IMR-90 (cell line): ENCODE data around the gene TYRP1. TPM values are rescaled to one million over a fixed set of nuclear protein-coding genes. Genes with fewer than 3 reads are reported as not detected.

ENCODE experiments used
- ATAC-seq: fragments of 200-7000 bp; cut with Tn5 transposase; 2 replicates; pipeline ENCODE4 v1.9.1; 2020; ENCODE audit warnings: low read depth, mild to moderate bottlenecking, moderate library complexity
- BruUV-seq: library from RNA; stranded (reverse); fragments of 400-500 nt; replicated peaks from 2 replicates; lab custom pipeline; 2021; lab: Mats Ljungman, UMichigan
- CTCF ChIA-PET: fragments of 300-600 bp; formaldehyde crosslinking; extraction: SDS; loops from one replicate; lab custom pipeline; 2021; ENCODE audit warnings: antibody characterized with exemption; lab: Yijun Ruan, JAX
- POLR2A ChIA-PET: fragments of 300-600 bp; sonication (Branson Sonifier 250); formaldehyde crosslinking; loops from one replicate; lab custom pipeline; 2022; ENCODE audit warnings: antibody characterized with exemption; ENCODE audit not compliant: unreplicated experiment; lab: Charles Lee
- DNase-seq: peaks from one replicate; pipeline ENCODE4 v3.0.0; 2013
- H2AFZ ChIP-seq: replicated peaks from 2 replicates; pipeline ENCODE3; 2013; ENCODE audit warnings: low read length, mild to moderate bottlenecking; ENCODE audit not compliant: poor library complexity
- H2AK5ac ChIP-seq: 2 replicates; pipeline ENCODE4 v1.6.1; 2013; ENCODE audit warnings: low read depth, low read length, inconsistent platforms
- H2AK9ac ChIP-seq: replicated peaks from 2 replicates; pipeline ENCODE3; 2013; ENCODE audit warnings: mild to moderate bottlenecking, low read depth, low read length, moderate library complexity; ENCODE audit not compliant: poor library complexity
- H2BK120ac ChIP-seq: 2 replicates; pipeline ENCODE4 v1.6.1; 2013; ENCODE audit warnings: low read depth, low read length, inconsistent platforms
- H2BK15ac ChIP-seq: 3 replicates; pipeline ENCODE4 v1.6.1; 2013; ENCODE audit warnings: low read depth, low read length, inconsistent platforms
- H2BK20ac ChIP-seq: 2 replicates; pipeline ENCODE4 v1.6.1; 2013; ENCODE audit warnings: low read depth, mild to moderate bottlenecking, inconsistent platforms, low read length, moderate library complexity
- H2BK5ac ChIP-seq: 2 replicates; pipeline ENCODE4 v1.6.1; 2013; ENCODE audit warnings: mild to moderate bottlenecking, low read depth, low read length, inconsistent platforms; ENCODE audit not compliant: poor library complexity, severe bottlenecking
- H3K14ac ChIP-seq: replicated peaks from 2 replicates; pipeline ENCODE4 v1.6.1; 2013; ENCODE audit warnings: low read depth, low read length, inconsistent platforms
- H3K18ac ChIP-seq: 2 replicates; pipeline ENCODE4 v1.6.1; 2013; ENCODE audit warnings: low read depth, low read length, control low read depth
- H3K23ac ChIP-seq: 2 replicates; pipeline ENCODE4 v1.6.1; 2013; ENCODE audit warnings: low read depth, low read length, inconsistent platforms
- H3K27ac ChIP-seq: 2 replicates; pipeline ENCODE4 v1.5.1; 2013; ENCODE audit warnings: mild to moderate bottlenecking, control low read depth, low read length; ENCODE audit not compliant: insufficient read depth
- H3K27me3 ChIP-seq: 2 replicates; pipeline ENCODE4 v1.6.1; 2013; ENCODE audit warnings: low read length; ENCODE audit not compliant: control insufficient read depth, insufficient read depth
- H3K36me3 ChIP-seq: 2 replicates; pipeline ENCODE4 v1.6.1; 2013; ENCODE audit warnings: low read length, mixed read lengths; ENCODE audit not compliant: control insufficient read depth, insufficient read depth
- H3K4ac ChIP-seq: 2 replicates; pipeline ENCODE4 v1.6.1; 2013; ENCODE audit warnings: low read depth, low read length, inconsistent platforms
- H3K4me1 ChIP-seq: 2 replicates; pipeline ENCODE4 v1.6.1; 2013; ENCODE audit warnings: low read length, mixed read lengths; ENCODE audit not compliant: control insufficient read depth, insufficient read depth
- H3K4me2 ChIP-seq: 2 replicates; pipeline ENCODE4 v1.6.1; 2013; ENCODE audit warnings: low read depth, mild to moderate bottlenecking, control low read depth, low read length, moderate library complexity
- H3K4me3 ChIP-seq: 2 replicates; pipeline ENCODE4 v1.5.1; 2013; ENCODE audit warnings: low read depth, mild to moderate bottlenecking, control low read depth, low read length, moderate library complexity; ENCODE audit not compliant: insufficient read depth
- H3K56ac ChIP-seq: 2 replicates; pipeline ENCODE4 v1.6.1; 2013; ENCODE audit warnings: low read length, inconsistent platforms; ENCODE audit not compliant: insufficient read depth; ENCODE audit errors: extremely low read depth
- H3K79me1 ChIP-seq, 2 experiments: 2 replicates each; pipeline ENCODE4 v1.6.1; 2013; ENCODE audit warnings: low read length in 2 of 2, inconsistent platforms in 1 of 2, low read depth in 1 of 2
- H3K9ac ChIP-seq: 2 replicates; pipeline ENCODE4 v1.6.1; 2013; ENCODE audit warnings: low read depth, low read length, control low read depth
- H3K9me1 ChIP-seq: 2 replicates; pipeline ENCODE4 v1.6.1; 2013; ENCODE audit warnings: low read length, inconsistent platforms; ENCODE audit not compliant: insufficient read depth
- H3K9me3 ChIP-seq: 2 replicates; pipeline ENCODE4 v1.6.1; 2013; ENCODE audit warnings: low read length; ENCODE audit not compliant: control insufficient read depth, insufficient read depth
- H4K20me1 ChIP-seq: 2 replicates; pipeline ENCODE4 v1.6.1; 2013; ENCODE audit warnings: low read length, inconsistent platforms; ENCODE audit not compliant: insufficient read depth
- H4K5ac ChIP-seq: 2 replicates; pipeline ENCODE4 v1.6.1; 2013; ENCODE audit warnings: mild to moderate bottlenecking, low read depth, low read length, control low read depth
- H4K8ac ChIP-seq, 2 experiments: 2 replicates each; pipeline ENCODE4 v1.6.1; 2013; ENCODE audit warnings: low read depth in 2 of 2, low read length in 2 of 2, control low read depth in 1 of 2, inconsistent platforms in 1 of 2
- H4K91ac ChIP-seq: 2 replicates; pipeline ENCODE4 v1.6.1; 2013; ENCODE audit warnings: low read depth, low read length, inconsistent platforms; ENCODE audit not compliant: insufficient read depth
- BHLHE40 ChIP-seq: fragments of 150-350 bp; IDR thresholded peaks from 2 replicates; pipeline ENCODE4 v1.6.1; 2016; ENCODE audit warnings: mild to moderate bottlenecking, low read depth, low read length
- CEBPB ChIP-seq: IDR thresholded peaks from 2 replicates; pipeline ENCODE4 v1.6.1; 2012; ENCODE audit warnings: low read depth, low read length, improper control_type of control experiment
- CHD1 ChIP-seq: IDR thresholded peaks from 2 replicates; pipeline ENCODE4 v1.6.1; 2012; ENCODE audit warnings: low read depth, low read length, improper control_type of control experiment
- CTCF ChIP-seq: conservative IDR thresholded peaks from 2 replicates; pipeline ENCODE4 v1.5.1; 2012; ENCODE audit warnings: mild to moderate bottlenecking, low read depth, low read length, improper control_type of control experiment
- ELK1 ChIP-seq: fragments of 150-350 bp; IDR thresholded peaks from 2 replicates; pipeline ENCODE4 v1.6.1; 2016; ENCODE audit warnings: low read depth, mild to moderate bottlenecking, low read length, moderate library complexity, borderline replicate concordance
- FOS ChIP-seq: fragments of 150-350 bp; IDR thresholded peaks from 2 replicates; pipeline ENCODE4 v1.6.1; 2016; ENCODE audit warnings: low read depth, low read length
- MAFK ChIP-seq: IDR thresholded peaks from 2 replicates; pipeline ENCODE4 v1.6.1; 2012; ENCODE audit warnings: low read depth, low read length, improper control_type of control experiment
- MAZ ChIP-seq: IDR thresholded peaks from 2 replicates; pipeline ENCODE4 v1.6.1; 2012; ENCODE audit warnings: low read depth, mild to moderate bottlenecking, low read length, improper control_type of control experiment, moderate library complexity, borderline replicate concordance
- MXI1 ChIP-seq: IDR thresholded peaks from 2 replicates; pipeline ENCODE4 v1.6.1; 2012; ENCODE audit warnings: low read depth, mild to moderate bottlenecking, low read length, moderate library complexity, borderline replicate concordance
- NFE2L2 ChIP-seq: fragments of 150-350 bp; IDR thresholded peaks from 2 replicates; pipeline ENCODE4 v1.6.1; 2016; ENCODE audit warnings: low read depth, mild to moderate bottlenecking, low read length
- POLR2A ChIP-seq: IDR thresholded peaks from 2 replicates; pipeline ENCODE4 v1.6.1; 2012; ENCODE audit warnings: mild to moderate bottlenecking, low read depth, low read length
- RAD21 ChIP-seq: IDR thresholded peaks from 2 replicates; pipeline ENCODE4 v1.6.1; 2012; ENCODE audit warnings: low read length, improper control_type of control experiment
- RCOR1 ChIP-seq: IDR thresholded peaks from 2 replicates; pipeline ENCODE4 v1.6.1; 2012; ENCODE audit warnings: mild to moderate bottlenecking, low read length, improper control_type of control experiment; ENCODE audit not compliant: insufficient replicate concordance
- RFX5 ChIP-seq: IDR thresholded peaks from 2 replicates; pipeline ENCODE4 v1.8.0; 2012; ENCODE audit warnings: low read depth, mild to moderate bottlenecking, low read length, moderate library complexity
- SMC3 ChIP-seq: fragments of 150-350 bp; IDR thresholded peaks from 2 replicates; pipeline ENCODE4 v1.6.1; 2016; ENCODE audit warnings: low read depth, mild to moderate bottlenecking, antibody characterized with exemption, low read length, moderate library complexity
- USF2 ChIP-seq: fragments of 150-350 bp; IDR thresholded peaks from 2 replicates; pipeline ENCODE4 v1.6.1; 2017; ENCODE audit warnings: mild to moderate bottlenecking, antibody characterized with exemption, low read length, low read depth
- dilution Hi-C: fragments of 300-500 bp; cut with HindIII; formaldehyde crosslinking; loops from one replicate; pipeline ENCODE4 v1.14.3; 2018; ENCODE audit warnings: low sequenced_read_pairs; ENCODE audit not compliant: unreplicated experiment
- in situ Hi-C: fragments of 300-500 bp; cut with MboI; formaldehyde crosslinking; loops from 3 replicates; pipeline ENCODE4 v1.14.3; 2019; ENCODE audit warnings: low sequenced_read_pairs, inconsistent platforms, mixed read lengths
- intact Hi-C: fragments of 100-400 bp; cut with micrococcal nuclease; formaldehyde crosslinking; loops from 2 replicates; pipeline ENCODE4 v1.10.0; 2022
- polyA plus RNA-seq, 3 experiments: library from polyadenylated mRNA; depleted of rRNA; stranded (reverse); fragments of >200 nt; gene quantifications; 2 replicates each; pipeline ENCODE4 v1.2.3, GENCODE V29; 2012; ENCODE audit warnings: low replicate concordance in 1 of 3
- total RNA-seq: library from RNA; depleted of rRNA; stranded (reverse); fragments of >200 nt; gene quantifications from 2 replicates; pipeline ENCODE4 v1.2.3, GENCODE V29; 2012

The TYRP1 gene
- total and polyA plus RNA-seq, 2 of the 4 experiments (the other 2 are of a cell fraction): 0.60 to 0.90 TPM

GRCh38 chr9:12651125-12651524 is 42.1 kb upstream of the TYRP1 start:
- H3K4me1 ChIP-seq: no peaks in the 10 kb centered on the region
- no peak overlapping the region for H3K23ac ChIP-seq
- no peak overlapping the region for H2AK5ac ChIP-seq
- no peak overlapping the region for H3K4me3 ChIP-seq
- no TSS peak for BruUV-seq
- H2BK15ac ChIP-seq: no peak overlapping the region
- no peak overlapping the region for H3K27ac ChIP-seq
- no peaks in the 10 kb centered on the region for H3K36me3 ChIP-seq
- DNase-seq: no peak
- no peaks in the 10 kb centered on the region for H3K9me1 ChIP-seq
- H2BK120ac ChIP-seq: no peak overlapping the region
- CTCF ChIA-PET: interaction anchor here (2.4 kb wide), 1 partner anchor 11 kb away, joined by 10 read pairs; no protein-coding TSS in a partner anchor
- H3K4me2 ChIP-seq: no peak overlapping the region
- H4K5ac ChIP-seq: no peak overlapping the region
- H3K14ac ChIP-seq: no peak overlapping the region
- H2AK9ac ChIP-seq: no peak overlapping the region
- H4K20me1 ChIP-seq: no peaks in the 10 kb centered on the region
- H3K79me1 ChIP-seq: no peaks in the 10 kb centered on the region
- H3K4ac ChIP-seq: no peak overlapping the region
- no peak overlapping the region for H4K8ac ChIP-seq
- POLR2A ChIA-PET: no interaction called here
- H2BK20ac ChIP-seq: no peak overlapping the region
- no peak overlapping the region for H3K9ac ChIP-seq
- intact Hi-C loops (no loop called here), in situ Hi-C loops (no loop called here), dilution Hi-C loops (no loop called here)
- no peaks in the 10 kb centered on the region for H3K9me3 ChIP-seq
- no peak overlapping the region for H3K18ac ChIP-seq
- no peak for TF ChIP-seq RCOR1
- TF ChIP-seq USF2: no peak
- no peak for TF ChIP-seq SMC3
- no peak for TF ChIP-seq CTCF
- TF ChIP-seq MXI1: no peak
- TF ChIP-seq MAZ: no peak
- no peak for TF ChIP-seq CEBPB
- TF ChIP-seq FOS: no peak
- TF ChIP-seq RAD21: no peak
- TF ChIP-seq RFX5: no peak
- TF ChIP-seq ELK1: no peak
- TF ChIP-seq MAFK: no peak
- no peak for TF ChIP-seq NFE2L2
- TF ChIP-seq BHLHE40: no peak
- TF ChIP-seq CHD1: no peak
- TF ChIP-seq POLR2A: no peak
- H2AFZ ChIP-seq: no peak overlapping the region
- H3K56ac ChIP-seq: no peak overlapping the region
- no peak for ATAC-seq
- no peak overlapping the region for H2BK5ac ChIP-seq
- no peak overlapping the region for H4K91ac ChIP-seq
- H3K27me3 ChIP-seq: no peaks in the 10 kb centered on the region
